CD4-positive, alpha-beta memory T cell (primary cell): ENCODE measurements around the gene PDZD4. TPM values are rescaled to one million over a fixed set of nuclear protein-coding genes. Genes with fewer than 3 reads are reported as not detected.

Experiments used
- CTCF ChIA-PET: fragments of 350-600 bp; sonication (Branson Sonifier 250); formaldehyde crosslinking; loops from one replicate; lab custom pipeline; 2021; ENCODE audit warnings: inconsistent platforms; ENCODE audit not compliant: partially characterized antibody; lab: Charles Lee
- POLR2A ChIA-PET: fragments of 350-600 bp; sonication (Branson Sonifier 250); formaldehyde crosslinking; loops from one replicate; lab custom pipeline; 2021; ENCODE audit not compliant: partially characterized antibody; lab: Charles Lee
- DNase-seq, 5 donors: peaks; one replicate each; pipeline versions ENCODE4 v3.0.0 to v3.0.0-alpha.2; 2020 to 2022; ENCODE audit warnings: mixed read lengths in 1 of 5
- H3K27ac ChIP-seq: one replicate; pipeline ENCODE4 v1.7.0; 2013; ENCODE audit warnings: low read depth, low read length
- H3K27me3 ChIP-seq: 2 replicates; pipeline ENCODE4 v1.7.0; 2013; ENCODE audit warnings: mild to moderate bottlenecking, low read length, moderate library complexity; ENCODE audit not compliant: insufficient read depth
- H3K36me3 ChIP-seq: 2 replicates; pipeline ENCODE4 v1.7.0; 2013; ENCODE audit warnings: mild to moderate bottlenecking, low read length, moderate library complexity; ENCODE audit not compliant: insufficient read depth
- H3K4me1 ChIP-seq: 2 replicates; pipeline ENCODE4 v1.7.0; 2013; ENCODE audit warnings: mild to moderate bottlenecking, low read length, moderate library complexity; ENCODE audit not compliant: insufficient read depth
- H3K4me3 ChIP-seq, 2 donors: one replicate each; pipeline ENCODE4 v1.7.0; 2013; ENCODE audit warnings: low read length in 2 of 2, mild to moderate bottlenecking in 1 of 2
- H3K9me3 ChIP-seq, 2 donors: one replicate each; pipeline ENCODE4 v1.7.0; 2013; ENCODE audit warnings: low read length in 2 of 2, control low read depth in 1 of 2; ENCODE audit not compliant: control insufficient read depth in 1 of 2
- H3K27ac Mint-ChIP-seq, 7 donors: one replicate each; pipeline ENCODE4 v1.8.0; 2020 to 2021; ENCODE audit warnings: mixed read lengths in 7 of 7, mild to moderate bottlenecking in 6 of 7, inconsistent platforms in 3 of 7, moderate library complexity in 3 of 7
- H3K27me3 Mint-ChIP-seq, 2 donors: one replicate each; pipeline ENCODE4 v1.8.0; 2020 to 2021; ENCODE audit warnings: mixed read lengths in 2 of 2
- H3K36me3 Mint-ChIP-seq, 2 donors: one replicate each; pipeline ENCODE4 v1.8.0; 2020 to 2021; ENCODE audit warnings: mixed read lengths in 2 of 2, inconsistent platforms in 1 of 2, mild to moderate bottlenecking in 1 of 2
- H3K4me1 Mint-ChIP-seq, 4 donors: one replicate each; pipeline ENCODE4 v1.8.0; 2020 to 2021; ENCODE audit warnings: mixed read lengths in 4 of 4, mild to moderate bottlenecking in 1 of 4
- H3K4me3 Mint-ChIP-seq, 8 donors: one replicate each; pipeline ENCODE4 v1.8.0; 2020 to 2021; ENCODE audit warnings: mixed read lengths in 8 of 8, mild to moderate bottlenecking in 7 of 8, moderate library complexity in 6 of 8, inconsistent platforms in 3 of 8
- H3K9me3 Mint-ChIP-seq, 8 donors: one replicate each; pipeline ENCODE4 v1.8.0; 2020 to 2021; ENCODE audit warnings: mixed read lengths in 8 of 8, mild to moderate bottlenecking in 5 of 8, inconsistent platforms in 3 of 8, moderate library complexity in 1 of 8
- intact Hi-C: fragments of 100-400 bp; cut with micrococcal nuclease; formaldehyde crosslinking; loops from one replicate; pipeline ENCODE4 v1.15.1; 2023
- polyA plus RNA-seq, 2 donors: library from polyadenylated mRNA; unstranded; fragments of 300-500 nt; fragmentation: Illumina TruSeq; gene quantifications; one replicate each; pipeline ENCODE4 v1.2.3, GENCODE V29; 2021
- total RNA-seq, 2 experiments: library from RNA; stranded (reverse); gene quantifications; one replicate each; pipeline ENCODE4 v1.2.3, GENCODE V29; 2021

PDZD4 gene
- total and polyA plus RNA-seq, 4 experiments from 2014 or later: 0.47 to 5.0 (median 3.5) TPM

- DNase-seq: no peak
- intact Hi-C loops: no loop called here
- no peaks in the 10 kb centered on the region for H3K27me3 ChIP-seq
- H3K36me3 Mint-ChIP-seq: no peaks in the 10 kb centered on the region
- no peaks in the 10 kb centered on the region for H3K9me3 ChIP-seq
- no peaks in the 10 kb centered on the region for H3K4me1 ChIP-seq
- H3K4me3 Mint-ChIP-seq: no peak overlapping the region
- ChIA-PET CTCF (no interaction called here), POLR2A (no interaction called here)
- no peak overlapping the region for H3K27ac Mint-ChIP-seq
- no peaks in the 10 kb centered on the region for H3K27me3 Mint-ChIP-seq
- H3K9me3 Mint-ChIP-seq: no peaks in the 10 kb centered on the region
- no peaks in the 10 kb centered on the region for H3K4me1 Mint-ChIP-seq
- no peaks in the 10 kb centered on the region for H3K36me3 ChIP-seq
- H3K4me3 ChIP-seq: no peak overlapping the region
- H3K27ac ChIP-seq: no peak overlapping the region
These were observed 36.1 kb upstream of the PDZD4 start for GRCh38 chrX:153866302-153867019.

- DNase-seq: no peak
- Mint-ChIP-seq H3K4me1 (no peaks in the 10 kb centered on the region), H3K27me3 (no peaks in the 10 kb centered on the region), H3K9me3 (no peaks in the 10 kb centered on the region), H3K4me3 (no peak overlapping the region), H3K36me3 (no peaks in the 10 kb centered on the region), H3K27ac (no peak overlapping the region)
- Histone ChIP-seq H3K4me3 (no peak overlapping the region), H3K4me1 (no peaks in the 10 kb centered on the region), H3K27ac (no peak overlapping the region), H3K27me3 (no peaks in the 10 kb centered on the region), H3K36me3 (no peaks in the 10 kb centered on the region), H3K9me3 (no peaks in the 10 kb centered on the region)
- CTCF ChIA-PET: no interaction called here
- POLR2A ChIA-PET: no interaction called here
- intact Hi-C loops: no loop called here
These were observed 35.3 kb upstream of the PDZD4 start for GRCh38 chrX:153865685-153866084.

GRCh38 chrX:153865321-153865580 is 34.9 kb upstream of the PDZD4 start:
- no peaks in the 10 kb centered on the region for H3K27me3 Mint-ChIP-seq
- intact Hi-C loops: no loop called here
- H3K4me1 Mint-ChIP-seq: no peaks in the 10 kb centered on the region
- H3K27ac ChIP-seq: no peak overlapping the region
- no peak overlapping the region for H3K27ac Mint-ChIP-seq
- no peak for DNase-seq
- POLR2A ChIA-PET: no interaction called here
- no peaks in the 10 kb centered on the region for H3K9me3 Mint-ChIP-seq
- no peaks in the 10 kb centered on the region for H3K9me3 ChIP-seq
- H3K4me3 ChIP-seq: no peak overlapping the region
- no peaks in the 10 kb centered on the region for H3K4me1 ChIP-seq
- H3K4me3 Mint-ChIP-seq: no peak overlapping the region
- CTCF ChIA-PET: no interaction called here
- H3K27me3 ChIP-seq: no peaks in the 10 kb centered on the region
- no peaks in the 10 kb centered on the region for H3K36me3 ChIP-seq
- H3K36me3 Mint-ChIP-seq: no peaks in the 10 kb centered on the region

GRCh38 chrX:153864561-153865320 is 34.4 kb upstream of the PDZD4 start:
- H3K36me3 ChIP-seq: no peaks in the 10 kb centered on the region
- no peaks in the 10 kb centered on the region for H3K4me1 ChIP-seq
- no peak for DNase-seq
- intact Hi-C loops: no loop called here
- POLR2A ChIA-PET: no interaction called here
- no peaks in the 10 kb centered on the region for H3K9me3 Mint-ChIP-seq
- no peak overlapping the region for H3K27ac Mint-ChIP-seq
- H3K27ac ChIP-seq: no peak overlapping the region
- H3K9me3 ChIP-seq: no peaks in the 10 kb centered on the region
- H3K4me3 ChIP-seq: no peak overlapping the region
- H3K4me3 Mint-ChIP-seq: no peak overlapping the region
- H3K27me3 Mint-ChIP-seq: no peaks in the 10 kb centered on the region
- H3K36me3 Mint-ChIP-seq: no peaks in the 10 kb centered on the region
- H3K27me3 ChIP-seq: no peaks in the 10 kb centered on the region
- no peaks in the 10 kb centered on the region for H3K4me1 Mint-ChIP-seq
- CTCF ChIA-PET: no interaction called here

GRCh38 chrX:153864101-153864500 is 33.8 kb upstream of the PDZD4 start:
- CTCF ChIA-PET: no interaction called here
- no peaks in the 10 kb centered on the region for H3K9me3 ChIP-seq

GRCh38 chrX:153863251-153863991 is 33.1 kb upstream of the PDZD4 start:
- Mint-ChIP-seq H3K4me3 (no peak overlapping the region), H3K36me3 (no peaks in the 10 kb centered on the region), H3K4me1 (peaks cover 0 to under 1% (median 0%) of the 10 kb centered on the region in 4 donors), H3K27me3 (no peaks in the 10 kb centered on the region), H3K9me3 (no peaks in the 10 kb centered on the region), H3K27ac (no peak overlapping the region)
- CTCF ChIA-PET: no interaction called here
- H3K4me3 ChIP-seq: no peak overlapping the region
- POLR2A ChIA-PET: no interaction called here
- intact Hi-C loops: no loop called here
- H3K4me1 ChIP-seq: no peaks in the 10 kb centered on the region
- no peak overlapping the region for H3K27ac ChIP-seq
- DNase-seq: no peak
- H3K27me3 ChIP-seq: no peaks in the 10 kb centered on the region
- H3K9me3 ChIP-seq: no peaks in the 10 kb centered on the region
- no peaks in the 10 kb centered on the region for H3K36me3 ChIP-seq

More at GRCh38 chrX:153864101-153864500, 33.8 kb upstream of the PDZD4 start:
- H3K27me3 ChIP-seq: no peaks in the 10 kb centered on the region
- Mint-ChIP-seq H3K36me3 (no peaks in the 10 kb centered on the region), H3K9me3 (no peaks in the 10 kb centered on the region), H3K4me3 (no peak overlapping the region), H3K4me1 (no peaks in the 10 kb centered on the region), H3K27me3 (no peaks in the 10 kb centered on the region), H3K27ac (no peak overlapping the region)
- POLR2A ChIA-PET: no interaction called here
- no peak for DNase-seq
- no peak overlapping the region for H3K27ac ChIP-seq
- no peaks in the 10 kb centered on the region for H3K4me1 ChIP-seq
- no peak overlapping the region for H3K4me3 ChIP-seq
- no peaks in the 10 kb centered on the region for H3K36me3 ChIP-seq
- intact Hi-C loops: no loop called here

GRCh38 chrX:153862369-153863250 is 32.3 kb upstream of the PDZD4 start:
- no peaks in the 10 kb centered on the region for H3K36me3 ChIP-seq
- no peak overlapping the region for H3K4me3 ChIP-seq
- Mint-ChIP-seq H3K36me3 (no peaks in the 10 kb centered on the region), H3K27ac (no peak overlapping the region), H3K9me3 (no peaks in the 10 kb centered on the region), H3K4me3 (no peak overlapping the region), H3K27me3 (no peaks in the 10 kb centered on the region), H3K4me1 (peaks cover 0 to 5% (median 3%) of the 10 kb centered on the region in 4 donors)
- no peak for DNase-seq
- ChIA-PET POLR2A (no interaction called here), CTCF (no interaction called here)
- H3K27ac ChIP-seq: no peak overlapping the region
- intact Hi-C loops: no loop called here
- no peaks in the 10 kb centered on the region for H3K27me3 ChIP-seq
- H3K9me3 ChIP-seq: no peaks in the 10 kb centered on the region
- H3K4me1 ChIP-seq: no peaks in the 10 kb centered on the region
